Cardiac muscle cell (in vitro differentiated cells and primary cell): Measurements from ENCODE around the gene KRT71. TPM values are rescaled to one million over a fixed set of nuclear protein-coding genes. Genes with fewer than 3 reads are reported as not detected.
"Not testable (repeated sequence)": the region's sequence is repeated elsewhere in the genome, so short reads cannot be mapped to it uniquely, and the experiment has no call there.

ENCODE experiments used
- DNase-seq, 2 donors: peaks; one replicate each; pipeline versions ENCODE4 v3.0.0 to v3.0.0-alpha.2; 2010 to 2017; ENCODE audit warnings: low read depth in 1 of 2, low spot score in 1 of 2
- H3K27ac ChIP-seq: fragments of 200-600 bp; sonication (generic); 2 replicates; pipeline ENCODE4 v1.5.1; 2016
- H3K27me3 ChIP-seq: fragments of 200-600 bp; sonication (generic); 2 replicates; pipeline ENCODE4 v1.6.0; 2016; ENCODE audit warnings: control low read depth
- H3K36me3 ChIP-seq: fragments of 200-600 bp; sonication (generic); 2 replicates; pipeline ENCODE4 v1.5.1; 2016; ENCODE audit warnings: control low read depth
- H3K4me1 ChIP-seq: fragments of 200-600 bp; sonication (generic); 2 replicates; pipeline ENCODE4 v1.8.1; 2017; ENCODE audit warnings: low read depth, mild to moderate bottlenecking, mixed run types
- H3K4me3 ChIP-seq: fragments of 200-600 bp; sonication (generic); 2 replicates; pipeline ENCODE4 v1.5.1; 2016; ENCODE audit warnings: mild to moderate bottlenecking
- H3K9me3 ChIP-seq: fragments of 200-600 bp; sonication (generic); 2 replicates; pipeline ENCODE4 v1.5.1; 2017; ENCODE audit warnings: low read depth, mild to moderate bottlenecking, control low read depth
- CTCF ChIP-seq: IDR thresholded peaks from 2 replicates; pipeline ENCODE4 v1.5.1; 2012; ENCODE audit warnings: low read depth, mild to moderate bottlenecking, low read length
- polyA plus RNA-seq: library from polyadenylated mRNA; unstranded; fragments of >200 nt; fragmentation: Nextera tagmentation; extraction: Ambion mirVana; gene quantifications from 2 replicates; pipeline ENCODE4 v1.2.1, GENCODE V29; 2016
- total RNA-seq: library from RNA; depleted of rRNA; stranded (reverse); fragments of >200 nt; gene quantifications from 2 replicates; pipeline ENCODE4 v1.2.3, GENCODE V29; 2016

The KRT71 gene
- total and polyA plus RNA-seq, 2 experiments from 2014 or later: not detected

GRCh38 chr12:52501490-52501889 lies 51.5 kb downstream of the KRT71 start:
- Histone ChIP-seq H3K27ac (no peak overlapping the region), H3K9me3 (no peaks in the 10 kb centered on the region), H3K36me3 (no peaks in the 10 kb centered on the region), H3K4me3 (no peak overlapping the region), H3K4me1 (no peaks in the 10 kb centered on the region), H3K27me3 (no peaks in the 10 kb centered on the region)
- no peak for DNase-seq
- no peak for TF ChIP-seq CTCF

GRCh38 chr12:52500574-52500973 lies 52.4 kb downstream of the KRT71 start:
- not testable (repeated sequence) for H3K36me3 ChIP-seq, H3K4me3 ChIP-seq, DNase-seq, H3K27ac ChIP-seq, H3K9me3 ChIP-seq, H3K27me3 ChIP-seq, H3K4me1 ChIP-seq

- H3K4me1 ChIP-seq: peaks cover 7% of the 10 kb centered on the region
- H3K36me3 ChIP-seq: no peaks in the 10 kb centered on the region
- no peaks in the 10 kb centered on the region for H3K9me3 ChIP-seq
- H3K27ac ChIP-seq: no peak overlapping the region
- no peak for TF ChIP-seq CTCF
- H3K4me3 ChIP-seq: no peak overlapping the region
- peak in 1 of 2 donors; percentile 38 for DNase-seq
- H3K27me3 ChIP-seq: no peaks in the 10 kb centered on the region
Observed at GRCh38 chr12:52499806-52500560, 53.0 kb downstream of the KRT71 start.

- H3K27ac ChIP-seq: no peak overlapping the region
- peaks cover 7% of the 10 kb centered on the region for H3K4me1 ChIP-seq
- no peak for DNase-seq
- H3K27me3 ChIP-seq: no peaks in the 10 kb centered on the region
- no peak for TF ChIP-seq CTCF
- no peaks in the 10 kb centered on the region for H3K36me3 ChIP-seq
- H3K4me3 ChIP-seq: no peak overlapping the region
- no peaks in the 10 kb centered on the region for H3K9me3 ChIP-seq
Observed at GRCh38 chr12:52498946-52499345, 54.0 kb downstream of the KRT71 start.

GRCh38 chr12:52497975-52498374 lies 55.0 kb downstream of the KRT71 start:
- no peak for DNase-seq
- H3K36me3 ChIP-seq: no peaks in the 10 kb centered on the region
- TF ChIP-seq CTCF: no peak

GRCh38 chr12:52496590-52497071 lies 56.3 kb downstream of the KRT71 start:
- H3K9me3 ChIP-seq: no peaks in the 10 kb centered on the region
- DNase-seq: peak in 1 of 2 donors; percentile 75
- no peak overlapping the region for H3K4me3 ChIP-seq
- no peaks in the 10 kb centered on the region for H3K27me3 ChIP-seq
- no peak overlapping the region for H3K27ac ChIP-seq
- no peak for TF ChIP-seq CTCF
- peaks cover 7% of the 10 kb centered on the region for H3K4me1 ChIP-seq
- no peaks in the 10 kb centered on the region for H3K36me3 ChIP-seq

More at GRCh38 chr12:52497975-52498374, 55.0 kb downstream of the KRT71 start:
- Histone ChIP-seq H3K4me3 (no peak overlapping the region), H3K4me1 (peaks cover 7% of the 10 kb centered on the region), H3K27ac (no peak overlapping the region), H3K9me3 (no peaks in the 10 kb centered on the region), H3K27me3 (no peaks in the 10 kb centered on the region)
